Lower lobe of right lung (tissue), 2 donors: ENCODE results near the gene AUTS2. TPM values are rescaled to one million over a fixed set of nuclear protein-coding genes. Genes with fewer than 3 reads are reported as not detected.
"Not testable (repeated sequence)": the region's sequence is repeated elsewhere in the genome, so short reads cannot be mapped to it uniquely, and the experiment has no call there.

Experiments used
- ATAC-seq, 2 donors: fragments of 200-7000 bp; cut with Tn5 transposase; one replicate each; pipeline ENCODE4 v1.9.1; 2020 to 2022; ENCODE audit warnings: mild to moderate bottlenecking in 2 of 2, moderate library complexity in 2 of 2
- DNase-seq: peaks from one replicate; pipeline ENCODE4 v3.0.0-alpha.2; 2020
- H3K27ac ChIP-seq: fragments of 200-600 bp; one replicate; pipeline ENCODE4 v1.8.0; 2022
- H3K27me3 ChIP-seq: fragments of 200-600 bp; one replicate; pipeline ENCODE4 v1.8.0; 2022; ENCODE audit warnings: low read depth
- H3K36me3 ChIP-seq: fragments of 200-600 bp; one replicate; pipeline ENCODE4 v1.8.0; 2022; ENCODE audit warnings: mild to moderate bottlenecking
- H3K4me1 ChIP-seq: fragments of 200-600 bp; one replicate; pipeline ENCODE4 v1.8.0; 2022
- H3K4me3 ChIP-seq: fragments of 200-600 bp; one replicate; pipeline ENCODE4 v1.8.0; 2022; ENCODE audit warnings: mild to moderate bottlenecking
- H3K9me3 ChIP-seq: fragments of 200-600 bp; one replicate; pipeline ENCODE4 v1.8.0; 2022
- intact Hi-C: fragments of 100-400 bp; cut with DNase I; formaldehyde crosslinking; loops from one replicate; pipeline ENCODE4 v1.11.0; 2022
- total RNA-seq: library from RNA; stranded (reverse); fragmentation: NEBNext Ultra II Directional; extraction: Animal tissue kit (Norgen Biotek cat#: 25700); gene quantifications from one replicate; pipeline ENCODE4 v1.2.1, GENCODE V29; 2021
- TF ChIP-seq, protein P1 (sequence below): fragments of 200-600 bp; IDR thresholded peaks from one replicate; pipeline ENCODE4 v1.8.0; 2022; ENCODE audit warnings: antibody characterized with exemption, mild to moderate bottlenecking
- donor health status: DM: no; HTN: yes; CAD: no; lungs with severe emphysema.

The AUTS2 gene
- total RNA-seq, 1 donor from 2014 or later, result 45.7 TPM

DNA sequence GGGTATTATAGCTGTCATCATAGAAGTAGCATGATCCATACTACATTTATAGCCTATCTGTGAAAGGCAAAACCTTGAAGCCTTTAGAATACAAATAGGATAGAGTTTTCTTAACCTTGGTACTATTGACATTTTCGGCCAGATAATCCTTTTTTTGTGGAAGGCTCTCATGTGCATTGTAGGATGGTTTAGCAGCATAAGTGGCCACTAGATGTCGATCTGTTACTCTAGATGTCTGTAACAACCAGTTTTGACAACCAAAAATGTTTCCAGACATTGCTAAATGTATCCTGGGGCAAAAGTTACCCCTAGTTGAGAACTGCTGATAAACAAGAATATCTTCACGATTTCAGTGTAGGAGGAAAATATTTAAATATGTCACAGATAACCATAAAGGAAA, 1214.2 kb downstream of the AUTS2 start:
- Histone ChIP-seq H3K27me3 (no peaks in the 10 kb centered on the region), H3K4me3 (no peak overlapping the region), H3K27ac (no peak overlapping the region), H3K9me3 (no peaks in the 10 kb centered on the region), H3K4me1 (no peaks in the 10 kb centered on the region), H3K36me3 (no peaks in the 10 kb centered on the region)
- TF ChIP-seq, protein P1, sequence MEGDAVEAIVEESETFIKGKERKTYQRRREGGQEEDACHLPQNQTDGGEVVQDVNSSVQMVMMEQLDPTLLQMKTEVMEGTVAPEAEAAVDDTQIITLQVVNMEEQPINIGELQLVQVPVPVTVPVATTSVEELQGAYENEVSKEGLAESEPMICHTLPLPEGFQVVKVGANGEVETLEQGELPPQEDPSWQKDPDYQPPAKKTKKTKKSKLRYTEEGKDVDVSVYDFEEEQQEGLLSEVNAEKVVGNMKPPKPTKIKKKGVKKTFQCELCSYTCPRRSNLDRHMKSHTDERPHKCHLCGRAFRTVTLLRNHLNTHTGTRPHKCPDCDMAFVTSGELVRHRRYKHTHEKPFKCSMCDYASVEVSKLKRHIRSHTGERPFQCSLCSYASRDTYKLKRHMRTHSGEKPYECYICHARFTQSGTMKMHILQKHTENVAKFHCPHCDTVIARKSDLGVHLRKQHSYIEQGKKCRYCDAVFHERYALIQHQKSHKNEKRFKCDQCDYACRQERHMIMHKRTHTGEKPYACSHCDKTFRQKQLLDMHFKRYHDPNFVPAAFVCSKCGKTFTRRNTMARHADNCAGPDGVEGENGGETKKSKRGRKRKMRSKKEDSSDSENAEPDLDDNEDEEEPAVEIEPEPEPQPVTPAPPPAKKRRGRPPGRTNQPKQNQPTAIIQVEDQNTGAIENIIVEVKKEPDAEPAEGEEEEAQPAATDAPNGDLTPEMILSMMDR, result no peak
- intact Hi-C loops, result no loop called here
- DNase-seq (no peak), ATAC-seq (no peak)

DNA sequence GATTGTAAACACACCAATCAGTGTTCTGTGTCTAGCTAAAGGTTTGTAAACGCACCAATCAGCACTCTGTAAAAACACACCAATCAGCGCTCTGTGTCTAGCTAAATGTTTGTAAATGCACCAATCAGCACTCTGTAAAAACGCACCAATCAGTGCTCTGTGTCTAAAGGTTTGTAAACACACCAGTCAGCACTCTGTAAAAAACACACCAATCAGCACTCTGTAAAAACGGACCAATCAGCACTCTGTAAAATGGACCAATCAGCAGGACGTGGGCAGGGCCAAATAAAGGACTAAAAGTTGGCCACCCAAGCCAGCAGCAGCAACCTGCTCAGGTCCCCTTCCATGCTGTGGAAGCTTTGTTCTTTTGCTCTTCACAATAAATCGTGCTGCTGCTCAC, 1224.2 kb downstream of the AUTS2 start:
- H3K4me3 ChIP-seq, H3K4me1 ChIP-seq, H3K9me3 ChIP-seq, H3K27me3 ChIP-seq, DNase-seq, H3K36me3 ChIP-seq, H3K27ac ChIP-seq, ATAC-seq, intact Hi-C loops: not testable (repeated sequence)

DNA sequence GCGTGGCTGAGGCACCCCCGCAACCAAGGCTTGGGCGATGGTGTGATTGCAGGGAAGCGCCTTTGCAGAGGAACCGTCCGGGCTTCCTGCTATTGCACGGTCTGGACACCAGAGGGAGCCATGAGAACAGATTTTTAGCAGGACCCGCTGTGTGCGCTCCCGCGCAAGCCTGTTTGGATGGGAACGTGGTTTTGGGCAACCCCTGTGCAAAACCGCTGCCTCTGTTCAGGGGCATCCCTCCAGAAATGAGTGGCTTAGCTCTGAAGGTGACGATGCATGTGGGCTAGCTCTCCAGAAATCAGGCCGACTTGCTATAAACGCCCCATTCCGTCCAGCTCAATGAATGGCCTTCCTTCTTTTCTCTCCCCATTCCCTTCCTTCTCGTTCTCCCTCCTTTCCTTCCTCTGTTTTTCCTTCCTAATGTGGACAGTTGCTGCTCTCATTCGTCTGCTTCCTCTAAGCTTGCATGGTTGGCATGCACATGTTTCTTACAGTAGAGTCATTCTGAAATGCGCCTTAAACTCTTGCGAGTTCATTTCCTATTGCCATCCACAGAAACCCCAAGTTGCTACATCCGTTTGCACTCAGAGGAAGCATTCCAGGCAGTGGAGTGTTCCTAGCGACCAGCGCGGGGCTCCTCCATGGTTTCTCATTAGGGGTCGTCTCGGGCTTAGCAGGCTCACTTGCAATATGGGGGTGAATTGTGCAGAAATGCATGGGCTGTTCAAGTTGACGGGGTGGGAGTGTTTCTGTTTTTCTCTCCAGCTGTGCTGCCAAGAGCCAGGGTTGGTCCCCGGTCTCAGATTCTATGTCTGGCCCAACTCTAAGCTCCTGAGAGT, 1231.2 kb downstream of the AUTS2 start:
- ATAC-seq (peak; percentile 64 to 87), DNase-seq (peak; percentile 70)
- H3K4me3 ChIP-seq, result peak overlapping the region; percentile 17
- intact Hi-C loops, result no loop called here
- H3K27ac ChIP-seq, result no peak overlapping the region
- no peaks in the 10 kb centered on the region for H3K9me3 ChIP-seq
- peaks cover 8% of the 10 kb centered on the region for H3K4me1 ChIP-seq
- peaks cover 5% of the 10 kb centered on the region for H3K27me3 ChIP-seq
- TF ChIP-seq, protein P1, result peak; percentile 92
- H3K36me3 ChIP-seq, result no peaks in the 10 kb centered on the region

DNA sequence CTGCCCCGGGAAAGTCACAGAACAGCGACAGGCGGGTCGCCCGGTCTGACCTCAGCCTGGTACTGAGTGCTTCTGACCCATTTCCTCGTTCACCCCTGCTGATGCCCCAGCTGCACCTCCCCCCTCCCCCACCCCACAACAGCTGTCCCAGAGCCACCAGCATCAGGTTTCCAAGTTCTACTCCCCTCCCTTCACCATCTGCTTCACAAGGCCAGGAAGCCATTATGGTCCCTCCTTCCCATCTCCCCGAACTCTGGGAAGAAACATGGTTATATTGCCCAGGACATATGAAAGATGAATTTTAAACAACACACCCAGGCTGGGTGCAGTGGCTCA, 1231.8 kb downstream of the AUTS2 start:
- Histone ChIP-seq H3K4me1 (peaks cover 8% of the 10 kb centered on the region), H3K36me3 (no peaks in the 10 kb centered on the region), H3K27ac (no peak overlapping the region), H3K9me3 (no peaks in the 10 kb centered on the region), H3K27me3 (peaks cover 5% of the 10 kb centered on the region), H3K4me3 (no peak overlapping the region)
- ATAC-seq, result no peak
- DNase-seq, result no peak
- TF ChIP-seq, protein P1, result no peak
- intact Hi-C loops, result no loop called here

DNA sequence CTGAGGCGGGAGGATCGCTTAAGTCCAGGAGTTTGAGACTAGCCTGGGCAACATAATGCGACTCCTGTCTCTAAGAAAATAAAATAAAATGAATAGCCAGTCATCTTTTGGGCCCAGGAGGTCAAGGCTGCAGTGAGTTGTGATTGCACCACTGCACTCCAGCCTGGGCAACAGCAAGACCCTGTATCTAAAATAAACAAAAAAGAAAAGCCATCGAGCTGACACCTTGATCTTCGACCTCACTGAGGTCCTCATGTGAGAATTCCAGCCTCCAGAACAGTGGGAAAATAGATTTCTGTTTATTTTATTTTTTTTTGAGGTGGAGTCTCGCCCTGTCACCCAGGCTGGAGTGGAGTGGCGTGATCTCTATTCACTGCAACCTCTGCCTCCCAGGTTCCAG, 1232.2 kb downstream of the AUTS2 start:
- peaks cover 5% of the 10 kb centered on the region for H3K27me3 ChIP-seq
- DNase-seq (no peak), ATAC-seq (no peak)
- H3K27ac ChIP-seq, result no peak overlapping the region
- H3K9me3 ChIP-seq, result no peaks in the 10 kb centered on the region
- TF ChIP-seq, protein P1, result no peak
- intact Hi-C loops, result no loop called here
- no peak overlapping the region for H3K4me3 ChIP-seq
- no peaks in the 10 kb centered on the region for H3K36me3 ChIP-seq
- H3K4me1 ChIP-seq, result peaks cover 8% of the 10 kb centered on the region

DNA sequence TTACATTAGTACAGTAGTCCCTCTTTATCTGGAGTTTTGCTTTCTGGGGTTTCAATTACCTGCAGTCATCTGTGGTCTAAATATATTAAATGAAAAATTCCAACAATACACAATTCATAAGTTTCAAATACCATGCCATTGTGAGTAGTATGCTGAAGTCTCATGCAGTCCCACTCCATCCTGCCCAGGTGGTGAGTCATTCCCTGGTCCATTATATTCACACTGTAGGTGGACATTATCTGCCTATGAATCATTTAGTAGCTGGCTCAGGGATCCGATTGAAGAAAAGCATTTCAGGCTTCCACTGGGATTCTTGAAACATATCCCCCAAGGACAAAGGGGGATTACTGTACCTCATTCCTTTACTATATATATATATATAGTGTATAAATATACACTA, 1235.5 kb downstream of the AUTS2 start:
- intact Hi-C loops, result no loop called here
- no peak overlapping the region for H3K4me3 ChIP-seq
- TF ChIP-seq, protein P1, result no peak
- ATAC-seq (no peak), DNase-seq (no peak)
- H3K27ac ChIP-seq, result no peak overlapping the region
- peaks cover 5% of the 10 kb centered on the region for H3K27me3 ChIP-seq
- H3K9me3 ChIP-seq, result no peaks in the 10 kb centered on the region
- peaks cover 8% of the 10 kb centered on the region for H3K4me1 ChIP-seq
- H3K36me3 ChIP-seq, result no peaks in the 10 kb centered on the region
